Measurements from ENCODE around the gene NRXN3.

Gene NRXN3

DNA sequence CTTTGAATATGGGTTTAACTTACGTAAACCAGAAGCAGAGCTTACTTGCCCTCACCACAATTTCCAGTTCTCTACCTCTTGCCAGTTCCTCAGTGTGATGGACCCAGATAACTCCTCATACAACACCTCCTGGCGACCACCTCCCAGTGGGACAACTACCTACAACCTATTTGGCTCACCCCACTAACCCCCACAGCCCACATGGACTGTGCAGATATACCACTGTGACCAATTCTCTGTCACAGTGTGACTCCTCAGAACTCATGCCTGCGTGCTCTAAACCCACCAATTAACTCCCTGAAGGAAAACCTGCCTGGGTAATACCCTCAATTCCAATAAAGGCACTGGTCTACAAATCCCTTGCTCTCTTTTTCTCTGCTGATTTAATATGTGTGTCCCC, 1729.4 kb downstream of the NRXN3 start:
- DNase-seq, result no peak

DNA sequence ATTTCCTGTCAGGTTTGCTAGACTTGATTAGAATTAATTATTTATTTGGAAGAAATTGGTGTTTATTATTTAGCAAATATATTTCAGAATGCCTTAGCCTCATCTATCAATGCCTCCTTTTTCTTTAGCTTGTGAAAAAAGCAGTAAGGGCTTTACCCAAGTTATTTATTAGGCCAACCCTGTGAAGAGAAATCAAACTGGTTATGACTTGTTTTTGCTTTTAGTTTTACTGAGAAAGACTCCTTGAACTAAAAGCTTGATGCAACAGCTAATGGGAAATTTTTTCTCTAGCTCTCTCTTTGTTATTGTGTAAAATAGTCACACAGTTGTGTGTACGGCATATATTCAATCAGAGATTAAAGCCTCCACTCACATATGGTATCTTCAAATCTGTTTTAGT, 1734.3 kb downstream of the NRXN3 start:
- no peak for DNase-seq

DNA sequence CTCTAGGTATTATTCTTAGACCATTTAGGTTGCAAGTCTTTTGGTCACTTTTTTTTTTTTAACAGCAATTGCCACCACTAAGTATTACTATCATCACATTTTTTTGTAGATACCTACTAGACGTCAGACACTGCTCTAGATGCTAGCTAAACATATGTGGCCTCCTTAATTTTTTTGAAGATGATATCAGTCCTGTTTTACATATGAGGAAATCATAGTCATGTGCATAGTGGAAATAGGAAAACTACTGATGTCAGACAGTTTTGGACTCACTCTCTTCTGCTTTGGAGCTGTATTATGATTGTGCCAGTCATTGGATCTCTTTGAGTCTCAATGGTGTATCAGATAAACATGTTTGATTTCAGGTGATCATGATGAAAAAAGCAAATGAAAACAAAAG, 1736.8 kb downstream of the NRXN3 start:
- DNase-seq, result no peak

DNA sequence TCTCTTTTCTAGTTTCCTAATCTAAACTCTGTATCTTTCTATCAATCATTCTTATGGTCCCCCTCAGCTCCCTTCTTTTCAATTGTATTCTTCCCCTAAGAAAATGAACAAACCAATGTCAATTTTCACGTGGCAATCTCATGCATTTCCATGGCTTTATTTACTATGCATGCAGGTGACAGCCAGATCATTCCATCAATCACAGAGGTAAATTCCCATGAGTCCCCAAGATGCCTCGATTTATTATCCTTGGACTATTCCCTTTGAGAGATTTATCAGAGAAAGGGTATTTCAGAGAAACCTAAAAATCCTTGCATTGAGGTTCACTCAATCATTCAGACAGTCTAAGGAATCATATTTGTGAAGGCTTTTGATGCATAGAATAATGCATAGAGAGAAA, 1739.9 kb downstream of the NRXN3 start:
- no peak for DNase-seq

DNA sequence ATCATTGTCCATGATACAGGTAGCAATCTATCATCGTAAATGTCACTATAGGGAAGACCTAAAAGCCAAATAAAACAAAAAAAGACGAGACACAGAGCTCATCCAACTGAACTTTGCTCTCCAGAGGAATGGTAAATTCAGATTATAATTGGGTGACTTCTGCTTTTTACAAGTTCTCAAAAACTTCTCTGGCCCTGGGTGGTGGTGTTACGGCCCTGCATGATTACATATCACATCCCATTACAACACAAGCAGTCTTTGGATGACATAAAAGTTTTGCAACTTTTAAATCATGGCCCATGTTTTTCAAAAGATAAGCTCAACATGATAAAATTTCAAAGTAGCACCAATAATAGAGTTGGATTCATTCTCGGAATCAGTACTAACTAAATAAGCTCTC, 1741.6 kb downstream of the NRXN3 start:
- DNase-seq, result no peak

DNA sequence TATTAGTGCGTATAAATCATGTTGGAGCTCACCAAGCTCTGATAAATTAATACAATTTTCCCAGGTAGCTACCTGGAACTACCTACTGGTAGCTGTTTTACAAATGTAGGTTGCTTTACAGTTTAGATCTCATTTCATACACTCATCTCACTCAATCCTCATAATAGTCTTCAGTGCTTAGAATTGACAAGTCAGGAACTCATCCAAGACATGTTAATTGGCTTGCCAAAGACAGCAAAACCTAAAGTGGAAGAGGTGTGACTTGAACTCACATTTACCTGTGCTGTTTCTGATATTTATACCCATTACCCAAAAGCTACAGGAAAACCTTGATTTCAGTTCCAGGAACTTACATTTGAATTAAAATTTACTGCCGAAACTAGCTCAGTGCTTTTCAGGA, 1744.4 kb downstream of the NRXN3 start:
- DNase-seq, result no peak

DNA sequence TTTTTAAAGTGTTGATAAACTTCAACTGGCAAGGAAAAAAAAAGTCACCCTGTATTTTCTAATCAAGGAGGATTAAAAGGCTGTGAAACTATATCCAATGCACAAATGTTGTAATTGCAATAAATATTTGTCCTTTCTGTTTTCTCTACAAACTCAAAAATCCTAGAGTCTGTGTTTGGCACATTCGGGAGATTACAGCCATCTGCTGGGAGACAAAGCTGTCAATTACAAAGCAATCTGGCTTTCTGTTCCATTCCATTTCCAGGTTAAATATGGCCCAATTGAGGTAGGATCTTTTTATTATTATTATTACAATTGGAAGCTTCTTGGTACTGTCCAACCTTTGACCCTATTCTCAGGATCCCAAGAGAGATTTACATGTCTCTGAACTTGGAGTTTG, 1745.2 kb downstream of the NRXN3 start:
- DNase-seq, result no peak

DNA sequence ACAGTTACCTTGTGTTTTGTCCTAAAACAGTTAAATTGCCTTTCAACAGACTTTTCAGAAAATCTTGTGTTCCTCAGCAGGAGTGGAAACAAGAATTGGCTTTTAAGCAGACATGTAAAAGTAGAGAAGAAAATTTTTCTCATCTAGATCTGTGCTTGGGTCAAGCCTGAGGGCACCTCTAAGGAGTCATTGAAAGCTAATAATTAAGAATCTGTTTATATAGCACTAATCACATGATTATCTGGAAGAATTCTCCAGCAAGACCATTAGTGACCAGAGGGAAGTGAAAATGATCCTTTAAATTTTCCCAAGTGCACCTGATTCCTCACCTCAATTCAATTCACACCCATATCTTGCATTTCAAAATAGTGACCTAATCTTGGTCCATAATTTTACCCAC, 1746.1 kb downstream of the NRXN3 start:
- no peak for DNase-seq

DNA sequence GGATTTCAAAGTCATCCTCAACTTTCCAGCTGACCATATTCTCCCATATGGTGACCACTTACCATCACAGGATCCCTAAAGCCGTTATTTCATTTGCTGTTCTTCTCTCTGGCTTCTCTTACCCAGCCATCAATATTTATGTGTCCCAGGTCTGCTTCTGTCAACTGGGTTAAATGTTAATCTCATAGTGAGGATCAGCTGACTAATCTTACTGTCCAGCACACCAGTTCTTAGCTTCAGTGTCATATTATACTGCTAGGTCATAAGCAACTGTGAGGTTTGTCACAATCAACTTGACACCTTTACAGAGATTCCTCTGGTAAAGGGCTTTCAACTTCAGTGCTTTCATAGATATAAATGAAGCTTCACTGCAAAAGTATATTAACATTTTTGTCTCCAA, 1746.7 kb downstream of the NRXN3 start:
- no peak for DNase-seq

Measured in NCI-H2029 (cell line).